Stomach smooth muscle (tissue), 2 donors: ENCODE results near the gene SLC9A9.
"Not testable (repeated sequence)": the region's sequence is repeated elsewhere in the genome, so short reads cannot be mapped to it uniquely, and the experiment has no call there.

Experiments
- H3K27ac ChIP-seq: one replicate; pipeline ENCODE4 v1.7.0; 2013; ENCODE audit warnings: mild to moderate bottlenecking, low read length, inconsistent platforms
- H3K27me3 ChIP-seq, 2 donors: one replicate each; pipeline ENCODE4 v1.7.0; 2013; ENCODE audit warnings: low read length in 2 of 2; ENCODE audit not compliant: insufficient read depth in 2 of 2, control insufficient read depth in 1 of 2
- H3K36me3 ChIP-seq, 2 donors: one replicate each; pipeline ENCODE4 v1.7.0; 2013; ENCODE audit warnings: low read length in 2 of 2; ENCODE audit not compliant: control insufficient read depth in 2 of 2, insufficient read depth in 2 of 2
- H3K4me1 ChIP-seq: one replicate; pipeline ENCODE4 v1.7.0; 2013; ENCODE audit warnings: low read length; ENCODE audit not compliant: control insufficient read depth, insufficient read depth
- H3K4me3 ChIP-seq, 2 donors: one replicate each; pipeline ENCODE4 v1.7.0; 2013; ENCODE audit warnings: low read length in 2 of 2
- H3K9ac ChIP-seq, 2 donors: one replicate each; pipeline ENCODE4 v1.7.0; 2013; ENCODE audit warnings: low read length in 2 of 2, mild to moderate bottlenecking in 1 of 2
- H3K9me3 ChIP-seq, 2 donors: one replicate each; pipeline ENCODE4 v1.7.0; 2013; ENCODE audit warnings: low read length in 2 of 2; ENCODE audit not compliant: control insufficient read depth in 2 of 2
- donor health status: healthy.
- donor health status: Pancreatic carcinoma.

SLC9A9 gene

GRCh38 chr3:143695333-143695732 lies 152.9 kb downstream of the SLC9A9 start:
- not testable (repeated sequence) for H3K9me3 ChIP-seq, H3K27ac ChIP-seq, H3K4me1 ChIP-seq, H3K27me3 ChIP-seq, H3K36me3 ChIP-seq, H3K4me3 ChIP-seq, H3K9ac ChIP-seq

GRCh38 chr3:143693506-143693905 lies 154.8 kb downstream of the SLC9A9 start:
- Histone ChIP-seq H3K4me1 (no peaks in the 10 kb centered on the region), H3K36me3 (no peaks in the 10 kb centered on the region), H3K9me3 (no peaks in the 10 kb centered on the region), H3K9ac (no peak overlapping the region), H3K4me3 (no peak overlapping the region), H3K27ac (no peak overlapping the region), H3K27me3 (no peaks in the 10 kb centered on the region)

- Histone ChIP-seq H3K27ac (no peak overlapping the region), H3K4me3 (no peak overlapping the region), H3K9me3 (no peaks in the 10 kb centered on the region), H3K36me3 (no peaks in the 10 kb centered on the region), H3K27me3 (no peaks in the 10 kb centered on the region), H3K9ac (no peak overlapping the region), H3K4me1 (no peaks in the 10 kb centered on the region)
Measured at GRCh38 chr3:143686638-143687197, 161.6 kb downstream of the SLC9A9 start.

GRCh38 chr3:143685491-143685890 lies 162.8 kb downstream of the SLC9A9 start:
- Histone ChIP-seq H3K27me3 (no peaks in the 10 kb centered on the region), H3K4me1 (no peaks in the 10 kb centered on the region), H3K9me3 (no peaks in the 10 kb centered on the region), H3K36me3 (no peaks in the 10 kb centered on the region), H3K27ac (no peak overlapping the region), H3K9ac (no peak overlapping the region), H3K4me3 (no peak overlapping the region)

DNA sequence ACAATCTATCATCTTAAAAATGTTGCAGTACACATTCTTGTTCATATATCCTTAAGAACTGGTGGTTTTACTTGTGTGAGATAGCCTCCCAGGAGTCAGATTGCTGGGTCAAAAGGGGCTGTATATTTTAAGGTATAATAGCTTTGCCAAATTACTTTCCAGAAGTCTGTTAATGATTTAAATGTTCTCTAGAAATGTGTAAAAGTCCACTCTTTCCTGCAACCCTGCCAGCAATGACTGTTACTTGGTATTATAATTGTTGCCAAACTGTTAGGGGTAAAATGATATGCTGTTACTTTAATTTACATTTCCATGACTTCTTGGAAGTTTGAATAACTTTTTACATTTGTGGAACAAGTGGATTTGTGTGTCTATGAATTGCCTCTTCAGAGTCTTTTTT lies 170.8 kb downstream of the SLC9A9 start:
- no peaks in the 10 kb centered on the region for H3K4me1 ChIP-seq
- no peaks in the 10 kb centered on the region for H3K9me3 ChIP-seq
- no peaks in the 10 kb centered on the region for H3K36me3 ChIP-seq
- no peak overlapping the region for H3K9ac ChIP-seq
- H3K27ac ChIP-seq: no peak overlapping the region
- H3K4me3 ChIP-seq: no peak overlapping the region
- no peaks in the 10 kb centered on the region for H3K27me3 ChIP-seq

- Histone ChIP-seq H3K4me1 (no peaks in the 10 kb centered on the region), H3K9me3 (no peaks in the 10 kb centered on the region), H3K4me3 (no peak overlapping the region), H3K27ac (no peak overlapping the region), H3K9ac (no peak overlapping the region), H3K27me3 (no peaks in the 10 kb centered on the region), H3K36me3 (no peaks in the 10 kb centered on the region)
Measured at GRCh38 chr3:143676747-143677146, 171.5 kb downstream of the SLC9A9 start.

GRCh38 chr3:143676021-143676420 lies 172.2 kb downstream of the SLC9A9 start:
- Histone ChIP-seq H3K9ac (no peak overlapping the region), H3K27me3 (no peaks in the 10 kb centered on the region), H3K4me1 (no peaks in the 10 kb centered on the region), H3K9me3 (no peaks in the 10 kb centered on the region), H3K27ac (no peak overlapping the region), H3K4me3 (no peak overlapping the region), H3K36me3 (no peaks in the 10 kb centered on the region)

GRCh38 chr3:143674100-143674968 lies 173.9 kb downstream of the SLC9A9 start:
- Histone ChIP-seq H3K36me3 (no peaks in the 10 kb centered on the region), H3K4me1 (no peaks in the 10 kb centered on the region), H3K27ac (no peak overlapping the region), H3K4me3 (no peak overlapping the region), H3K9ac (no peak overlapping the region), H3K9me3 (no peaks in the 10 kb centered on the region), H3K27me3 (no peaks in the 10 kb centered on the region)

- Histone ChIP-seq H3K9ac (no peak overlapping the region), H3K27ac (no peak overlapping the region), H3K4me1 (no peaks in the 10 kb centered on the region), H3K4me3 (no peak overlapping the region), H3K9me3 (no peaks in the 10 kb centered on the region), H3K27me3 (no peaks in the 10 kb centered on the region), H3K36me3 (no peaks in the 10 kb centered on the region)
Measured at GRCh38 chr3:143672396-143673165, 175.7 kb downstream of the SLC9A9 start.

DNA sequence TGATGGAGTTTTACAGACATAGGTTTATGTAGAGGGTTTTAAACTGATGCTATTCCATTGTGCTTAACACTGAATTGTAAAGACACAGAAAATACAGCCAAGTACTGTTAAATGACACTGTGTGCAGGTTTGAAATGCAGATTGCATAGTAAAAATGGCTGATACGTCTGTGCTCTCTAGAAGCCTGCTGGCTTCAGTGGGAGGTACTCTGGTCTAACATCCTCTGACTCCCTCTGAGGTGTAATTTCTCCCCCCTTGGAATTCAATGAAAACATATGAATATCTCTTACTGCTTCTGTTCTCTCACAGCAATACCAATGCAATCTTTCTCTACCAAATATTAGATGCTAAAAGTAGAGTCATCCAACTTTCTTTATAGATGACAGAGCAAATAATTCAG lies 176.6 kb downstream of the SLC9A9 start:
- Histone ChIP-seq H3K4me1 (no peaks in the 10 kb centered on the region), H3K27me3 (no peaks in the 10 kb centered on the region), H3K4me3 (no peak overlapping the region), H3K9me3 (no peaks in the 10 kb centered on the region), H3K27ac (no peak overlapping the region), H3K9ac (no peak overlapping the region), H3K36me3 (no peaks in the 10 kb centered on the region)
